CD14-positive monocyte (primary cell): Measurements from ENCODE around the gene EPHB4. TPM values are rescaled to one million over a fixed set of nuclear protein-coding genes. Genes with fewer than 3 reads are reported as not detected.

ENCODE experiments used
- DNase-seq, 3 donors: peaks; one replicate each; pipeline ENCODE4 v3.0.0-alpha.2; 2011 to 2022
- H2AFZ ChIP-seq: 2 replicates; pipeline ENCODE4 v1.6.0; 2012; ENCODE audit warnings: mild to moderate bottlenecking, low read depth, low read length, inconsistent platforms; ENCODE audit not compliant: insufficient read depth, poor library complexity, severe bottlenecking
- H3K27ac ChIP-seq, 2 donors: 1 replicate in 1 of 2; 2 replicates in 1 of 2; pipeline ENCODE4 v1.5.1; 2012 to 2013; ENCODE audit warnings: low read length in 2 of 2, control low read depth in 1 of 2, inconsistent platforms in 1 of 2, low read depth in 1 of 2, mild to moderate bottlenecking in 1 of 2
- H3K27me3 ChIP-seq, 2 donors: one replicate each; pipeline versions ENCODE4 v1.6.0 to v1.6.1; 2011 to 2013; ENCODE audit warnings: low read length in 2 of 2; ENCODE audit not compliant: control insufficient read depth in 2 of 2, insufficient read depth in 2 of 2
- H3K36me3 ChIP-seq, 2 donors: replicated peaks in 1 of 2; 1 replicate in 1 of 2; 2 replicates in 1 of 2; pipeline versions ENCODE4 v1.5.1 to v1.6.1; 2012 to 2013; ENCODE audit warnings: low read length in 2 of 2, control low read depth in 1 of 2, inconsistent platforms in 1 of 2, mild to moderate bottlenecking in 1 of 2; ENCODE audit not compliant: insufficient read depth in 2 of 2, control insufficient read depth in 1 of 2
- H3K4me1 ChIP-seq, 2 donors: 1 replicate in 1 of 2; 2 replicates in 1 of 2; pipeline versions ENCODE4 v1.5.1 to v1.6.1; 2012 to 2013; ENCODE audit warnings: low read length in 2 of 2, control low read depth in 1 of 2, inconsistent platforms in 1 of 2, mild to moderate bottlenecking in 1 of 2, moderate library complexity in 1 of 2; ENCODE audit not compliant: insufficient read depth in 2 of 2, control insufficient read depth in 1 of 2
- H3K4me2 ChIP-seq: replicated peaks from 2 replicates; pipeline ENCODE3; 2012; ENCODE audit warnings: low read length, moderate library complexity, mild to moderate bottlenecking; ENCODE audit not compliant: poor library complexity, severe bottlenecking; ENCODE audit errors: extremely low read depth
- H3K4me3 ChIP-seq, 3 experiments: fragments of 200-600 bp in 1 of 3; sonication (generic) in 1 of 3; replicated peaks in 1 of 3; 1 replicate in 2 of 3; 2 replicates in 1 of 3; pipeline ENCODE4 v1.5.1; 2011 to 2013; ENCODE audit warnings: low read length in 3 of 3, mild to moderate bottlenecking in 3 of 3, control low read depth in 2 of 3, low read depth in 2 of 3, inconsistent platforms in 1 of 3, moderate library complexity in 1 of 3
- H3K79me2 ChIP-seq: 2 replicates; pipeline ENCODE4 v1.6.0; 2012; ENCODE audit warnings: mild to moderate bottlenecking, control low read depth, inconsistent platforms, low read length, moderate library complexity; ENCODE audit not compliant: insufficient read depth
- H3K9ac ChIP-seq: 2 replicates; pipeline ENCODE4 v1.6.0; 2017; ENCODE audit warnings: low read length, mild to moderate bottlenecking; ENCODE audit not compliant: insufficient read depth, poor library complexity, severe bottlenecking
- H3K9me3 ChIP-seq, 2 donors: replicated peaks in 1 of 2; 1 replicate in 1 of 2; 2 replicates in 1 of 2; pipeline versions ENCODE4 v1.5.1 to v1.6.1; 2012 to 2013; ENCODE audit warnings: low read length in 2 of 2, control low read depth in 1 of 2; ENCODE audit not compliant: control insufficient read depth in 1 of 2, insufficient read depth in 1 of 2
- H4K20me1 ChIP-seq: 2 replicates; pipeline ENCODE4 v1.6.0; 2012; ENCODE audit warnings: mild to moderate bottlenecking, low read length, control low read depth, moderate library complexity; ENCODE audit not compliant: insufficient read depth
- H3K27ac Mint-ChIP-seq, 7 donors: one replicate each; pipeline ENCODE4 v1.8.0; 2020; ENCODE audit warnings: mild to moderate bottlenecking in 7 of 7, mixed read lengths in 7 of 7, moderate library complexity in 6 of 7, inconsistent platforms in 2 of 7
- H3K27me3 Mint-ChIP-seq, 3 donors: one replicate each; pipeline ENCODE4 v1.8.0; 2021 to 2022; ENCODE audit warnings: low read depth in 3 of 3, mild to moderate bottlenecking in 3 of 3, mixed read lengths in 3 of 3, moderate library complexity in 3 of 3, inconsistent platforms in 1 of 3
- H3K36me3 Mint-ChIP-seq, 2 donors: one replicate each; pipeline ENCODE4 v1.8.0; 2020; ENCODE audit warnings: mixed read lengths in 2 of 2, inconsistent platforms in 1 of 2, mild to moderate bottlenecking in 1 of 2
- H3K4me1 Mint-ChIP-seq: one replicate; pipeline ENCODE4 v1.8.0; 2020; ENCODE audit warnings: mild to moderate bottlenecking, mixed read lengths
- H3K4me3 Mint-ChIP-seq, 2 donors: one replicate each; pipeline ENCODE4 v1.8.0; 2020; ENCODE audit warnings: mild to moderate bottlenecking in 2 of 2, mixed read lengths in 2 of 2, moderate library complexity in 1 of 2
- H3K9me3 Mint-ChIP-seq, 7 donors: one replicate each; pipeline ENCODE4 v1.8.0; 2020 to 2022; ENCODE audit warnings: mixed read lengths in 7 of 7, mild to moderate bottlenecking in 6 of 7, moderate library complexity in 6 of 7, inconsistent platforms in 2 of 7
- CTCF ChIP-seq: fragments of 200-600 bp; IDR thresholded peaks from one replicate; pipeline ENCODE4 v1.8.0; 2022; ENCODE audit warnings: antibody characterized with exemption, mild to moderate bottlenecking
- whole genome bisulfite sequencing: methylation state at CpG from one replicate; pipeline ENCODE4 v1.1.5; 2013; ENCODE audit warnings: missing lambda C conversion rate; ENCODE audit not compliant: insufficient coverage; 5-methylcytosine and 5-hydroxymethylcytosine counted together
- intact Hi-C, 2 donors: fragments of 100-400 bp; cut with micrococcal nuclease; formaldehyde crosslinking; loops; one replicate each; pipeline versions ENCODE4 v1.15.0 to v1.15.1; 2023
- polyA plus RNA-seq, 3 donors: library from polyadenylated mRNA; depleted of rRNA in 1 of 3; unstranded in 2 of 3; stranded (reverse) in 1 of 3; fragments of 300-500 nt in 2 of 3; fragments of >200 nt in 1 of 3; fragmentation: Illumina TruSeq in 2 of 3; gene quantifications; 1 replicate in 2 of 3; 2 replicates in 1 of 3; pipeline ENCODE4 v1.2.3, GENCODE V29; 2012 to 2021

The EPHB4 gene
- polyA plus RNA-seq, 3 donors = 5.0 to 6.5 (median 5.7) TPM

- peak; percentile 74 to 82 (median 81) for DNase-seq
- Mint-ChIP-seq H3K27me3 (peaks cover 8 to 15% (median 15%) of the 10 kb centered on the region in 3 donors), H3K36me3 (peaks cover 35 to 39% of the 10 kb centered on the region in 2 donors), H3K4me1 (peaks cover 36% of the 10 kb centered on the region), H3K27ac (peak overlapping the region in 6 of 7 donors; percentile 10 to 89 (median 68)), H3K4me3 (peak overlapping the region; percentile 61 to 78), H3K9me3 (peaks cover 0 to 3% (median 0%) of the 10 kb centered on the region in 7 donors)
- no peaks in the 10 kb centered on the region for H3K9me3 ChIP-seq
- no peak for TF ChIP-seq CTCF
- 18% methylated on average over 18 of the region's 19 CpGs for WGBS
- H3K9ac ChIP-seq = peak overlapping the region; percentile 34
- H3K36me3 ChIP-seq = peaks cover 6 to 40% of the 10 kb centered on the region in 2 donors
- peaks cover 0 to 2% of the 10 kb centered on the region in 2 donors for H3K27me3 ChIP-seq
- no peaks in the 10 kb centered on the region for H4K20me1 ChIP-seq
- peak overlapping the region; percentile 83 for H2AFZ ChIP-seq
- H3K27ac ChIP-seq = peak overlapping the region; percentile 29 to 45
- peaks cover 30 to 34% of the 10 kb centered on the region in 2 donors for H3K4me1 ChIP-seq
- intact Hi-C loops = no loop called here
- peak overlapping the region; percentile 3 to 69 (median 8) for H3K4me3 ChIP-seq
- peak overlapping the region; percentile 82 for H3K4me2 ChIP-seq
- H3K79me2 ChIP-seq = no peaks in the 10 kb centered on the region
Measured at GRCh38 chr7:100803398-100804161, 23.7 kb downstream of the EPHB4 start.

GRCh38 chr7:100802951-100803350 is 24.4 kb downstream of the EPHB4 start:
- Histone ChIP-seq H3K9me3 (no peaks in the 10 kb centered on the region), H3K79me2 (no peaks in the 10 kb centered on the region), H2AFZ (peak overlapping the region; percentile 83), H3K4me1 (peaks cover 30 to 34% of the 10 kb centered on the region in 2 donors), H3K4me2 (peak overlapping the region; percentile 82), H4K20me1 (no peaks in the 10 kb centered on the region), H3K27me3 (peaks cover 0 to 2% of the 10 kb centered on the region in 2 donors), H3K9ac (peak overlapping the region; percentile 34), H3K4me3 (peak overlapping the region in 2 of 3 experiments; percentile 8 to 69), H3K27ac (peak overlapping the region in 1 of 2 donors; percentile 45), H3K36me3 (peaks cover 6 to 34% of the 10 kb centered on the region in 2 donors)
- DNase-seq = no peak
- no CpG with 5 or more reads among the region's 4 CpGs for WGBS
- H3K27me3 Mint-ChIP-seq = peaks cover 8 to 15% (median 15%) of the 10 kb centered on the region in 3 donors
- H3K4me3 Mint-ChIP-seq = peak overlapping the region; percentile 61 to 78
- H3K36me3 Mint-ChIP-seq = peaks cover 32 to 34% of the 10 kb centered on the region in 2 donors
- intact Hi-C loops = no loop called here
- peak overlapping the region in 2 of 7 donors; percentile 1 to 10 for H3K27ac Mint-ChIP-seq
- H3K4me1 Mint-ChIP-seq = peaks cover 38% of the 10 kb centered on the region
- TF ChIP-seq CTCF = no peak
- H3K9me3 Mint-ChIP-seq = peaks cover 0 to 3% (median 0%) of the 10 kb centered on the region in 7 donors
